Measurements from ENCODE around the gene ABCA3. TPM values are rescaled to one million over a fixed set of nuclear protein-coding genes. Genes with fewer than 3 reads are reported as not detected.

Gene ABCA3
- total RNA-seq, 1 donor from 2014 or later: 3.1 TPM

DNA sequence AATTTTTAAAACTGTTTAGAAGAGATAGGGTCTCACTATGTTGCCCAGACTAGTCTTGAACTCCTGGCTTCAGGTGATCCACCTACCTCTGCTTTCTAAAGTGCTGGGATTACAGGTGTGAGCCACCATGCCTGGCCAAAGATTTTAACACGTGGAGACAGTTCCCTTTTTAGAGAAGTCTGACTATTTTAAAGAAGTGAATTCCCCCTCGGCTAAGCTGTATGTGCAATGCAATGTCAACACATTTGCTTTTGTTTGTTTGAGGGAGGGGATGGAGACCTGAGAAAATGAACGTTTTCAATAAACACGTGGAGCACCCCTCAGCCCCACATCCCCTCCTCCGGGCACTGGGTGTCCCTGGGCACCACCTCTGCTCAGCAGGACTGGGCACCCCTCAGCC is 58.3 kb downstream of the ABCA3 start:
- Mint-ChIP-seq H3K4me1 (no peaks in the 10 kb centered on the region), H3K27ac (no peak overlapping the region), H3K9me3 (no peaks in the 10 kb centered on the region), H3K4me3 (no peak overlapping the region), H3K36me3 (ENCODE audit: low read depth) (no peaks in the 10 kb centered on the region), H3K27me3 (no peaks in the 10 kb centered on the region)
- DNase-seq: no peak
- CTCF ChIA-PET: no interaction called here
- POLR2A ChIA-PET: no interaction called here
- intact Hi-C loops (cut with micrococcal nuclease): no loop called here
- ATAC-seq (ENCODE audit: low read depth): no peak
- TF ChIP-seq, protein P1, sequence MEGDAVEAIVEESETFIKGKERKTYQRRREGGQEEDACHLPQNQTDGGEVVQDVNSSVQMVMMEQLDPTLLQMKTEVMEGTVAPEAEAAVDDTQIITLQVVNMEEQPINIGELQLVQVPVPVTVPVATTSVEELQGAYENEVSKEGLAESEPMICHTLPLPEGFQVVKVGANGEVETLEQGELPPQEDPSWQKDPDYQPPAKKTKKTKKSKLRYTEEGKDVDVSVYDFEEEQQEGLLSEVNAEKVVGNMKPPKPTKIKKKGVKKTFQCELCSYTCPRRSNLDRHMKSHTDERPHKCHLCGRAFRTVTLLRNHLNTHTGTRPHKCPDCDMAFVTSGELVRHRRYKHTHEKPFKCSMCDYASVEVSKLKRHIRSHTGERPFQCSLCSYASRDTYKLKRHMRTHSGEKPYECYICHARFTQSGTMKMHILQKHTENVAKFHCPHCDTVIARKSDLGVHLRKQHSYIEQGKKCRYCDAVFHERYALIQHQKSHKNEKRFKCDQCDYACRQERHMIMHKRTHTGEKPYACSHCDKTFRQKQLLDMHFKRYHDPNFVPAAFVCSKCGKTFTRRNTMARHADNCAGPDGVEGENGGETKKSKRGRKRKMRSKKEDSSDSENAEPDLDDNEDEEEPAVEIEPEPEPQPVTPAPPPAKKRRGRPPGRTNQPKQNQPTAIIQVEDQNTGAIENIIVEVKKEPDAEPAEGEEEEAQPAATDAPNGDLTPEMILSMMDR (IDR thresholded peaks at IDR 0.05): no peak

DNA sequence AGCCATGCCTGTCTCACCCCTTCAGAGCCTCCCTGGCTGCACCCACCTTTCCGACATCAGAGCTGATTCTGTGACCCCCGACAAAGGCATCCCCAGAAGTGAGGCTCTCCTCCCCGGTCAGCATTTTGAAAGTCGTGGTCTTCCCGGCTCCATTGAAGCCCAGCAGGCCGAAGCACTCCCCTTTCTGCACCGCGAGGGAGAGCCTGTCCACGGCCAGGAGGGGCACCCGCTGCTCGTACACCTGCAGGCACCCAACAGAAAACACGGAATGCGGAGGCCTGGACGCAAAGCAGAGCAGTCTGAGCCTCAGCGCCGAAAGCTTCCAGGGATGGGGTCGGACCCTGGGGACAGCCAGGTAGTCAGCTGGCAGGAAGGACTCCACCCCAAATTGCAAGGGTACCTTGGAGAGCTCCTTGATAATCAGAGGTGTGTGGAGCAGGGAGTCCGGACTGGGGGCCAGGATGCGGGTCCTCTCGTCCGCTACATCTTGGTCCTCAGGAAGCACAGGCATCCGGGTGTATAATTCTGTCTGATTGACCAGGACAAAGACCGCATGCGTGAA is 59.5 kb downstream of the ABCA3 start:
- Mint-ChIP-seq H3K27me3 (no peaks in the 10 kb centered on the region), H3K36me3 (ENCODE audit: low read depth) (no peaks in the 10 kb centered on the region), H3K27ac (peak overlapping the region; percentile 61), H3K9me3 (no peaks in the 10 kb centered on the region), H3K4me1 (no peaks in the 10 kb centered on the region), H3K4me3 (no peak overlapping the region)
- POLR2A ChIA-PET: no interaction called here
- CTCF ChIA-PET: no interaction called here
- DNase-seq (no peak), ATAC-seq (ENCODE audit: low read depth) (no peak)
- TF ChIP-seq, protein P1 (IDR thresholded peaks at IDR 0.05): no peak
- intact Hi-C loops (cut with micrococcal nuclease): no loop called here

DNA sequence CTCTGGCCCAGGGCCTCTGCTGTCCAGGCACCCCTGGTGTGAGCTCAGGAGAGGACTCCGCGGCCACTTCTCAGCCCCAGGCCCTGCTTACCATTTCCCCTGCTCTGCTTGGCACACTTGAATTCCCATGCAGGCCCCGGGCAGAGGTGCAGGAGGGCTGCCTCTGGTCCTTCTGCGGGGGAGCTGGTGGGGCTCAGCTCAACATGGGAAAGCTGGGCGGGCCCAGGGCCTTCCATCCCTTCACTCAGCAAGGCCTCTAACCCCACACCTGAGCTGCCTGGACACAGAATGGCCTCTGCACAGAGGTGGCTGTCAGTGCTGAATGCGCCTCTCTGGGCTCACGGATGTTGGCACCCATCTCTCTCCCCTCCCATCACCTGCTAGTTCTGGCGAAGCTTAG is 60.1 kb downstream of the ABCA3 start:
- Mint-ChIP-seq H3K36me3 (ENCODE audit: low read depth) (no peaks in the 10 kb centered on the region), H3K9me3 (no peaks in the 10 kb centered on the region), H3K27me3 (no peaks in the 10 kb centered on the region), H3K27ac (no peak overlapping the region), H3K4me3 (no peak overlapping the region), H3K4me1 (no peaks in the 10 kb centered on the region)
- ATAC-seq (ENCODE audit: low read depth) (no peak), DNase-seq (no peak)
- intact Hi-C loops (cut with micrococcal nuclease): no loop called here
- ChIA-PET CTCF (no interaction called here), POLR2A (no interaction called here)
- TF ChIP-seq, protein P1 (IDR thresholded peaks at IDR 0.05): no peak

DNA sequence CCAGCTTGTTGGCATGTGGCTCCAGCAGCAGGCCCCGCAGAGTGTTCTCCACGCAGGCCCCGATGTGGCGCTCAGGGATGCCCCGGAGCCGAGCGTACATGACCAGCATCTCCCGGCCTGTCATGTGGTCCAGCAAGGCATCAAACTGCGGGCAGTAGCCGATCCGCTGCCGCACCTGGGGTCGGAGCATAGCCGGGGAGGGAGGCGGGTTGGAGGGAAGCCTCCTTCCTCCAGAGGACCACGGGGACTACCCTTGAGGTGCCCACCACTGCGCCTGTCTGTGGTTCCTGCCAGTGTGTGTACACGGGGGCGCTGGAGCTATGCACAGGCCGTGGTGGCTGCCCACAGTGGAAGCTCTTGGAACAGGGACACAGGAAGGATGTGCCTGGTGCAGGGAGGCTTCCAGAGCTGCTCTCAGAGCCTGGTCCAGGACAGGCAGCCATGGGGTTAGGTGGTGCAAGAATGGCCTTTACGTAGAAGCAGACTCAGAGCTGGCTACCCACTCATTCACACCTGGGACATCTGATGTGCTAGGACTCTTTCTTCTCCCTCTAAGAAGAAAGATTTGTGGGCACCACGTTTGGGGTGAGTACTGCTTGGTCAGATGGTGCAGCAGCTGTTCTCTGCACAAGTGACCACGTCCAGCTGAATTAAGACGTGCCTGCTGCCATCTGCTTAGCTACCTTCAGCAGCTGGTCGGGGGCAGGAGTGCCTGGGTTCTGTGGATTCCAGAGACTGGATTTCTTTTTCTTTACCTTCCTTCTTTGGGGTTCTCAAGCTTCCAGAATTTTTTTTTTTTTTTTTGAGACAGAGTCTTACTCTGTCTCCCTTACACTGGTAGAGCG is 61.4 kb downstream of the ABCA3 start:
- TF ChIP-seq, protein P1 (IDR thresholded peaks at IDR 0.05): no peak
- ATAC-seq (ENCODE audit: low read depth): no peak
- Mint-ChIP-seq H3K9me3 (no peaks in the 10 kb centered on the region), H3K27ac (no peak overlapping the region), H3K4me3 (no peak overlapping the region), H3K36me3 (ENCODE audit: low read depth) (no peaks in the 10 kb centered on the region), H3K4me1 (no peaks in the 10 kb centered on the region), H3K27me3 (no peaks in the 10 kb centered on the region)
- CTCF ChIA-PET: no interaction called here
- POLR2A ChIA-PET: interaction anchor here (0.6 kb wide), 1 partner anchor 53 kb away, joined by 3 read pairs; no protein-coding TSS in a partner anchor
- intact Hi-C loops (cut with micrococcal nuclease): no loop called here
- DNase-seq: no peak

DNA sequence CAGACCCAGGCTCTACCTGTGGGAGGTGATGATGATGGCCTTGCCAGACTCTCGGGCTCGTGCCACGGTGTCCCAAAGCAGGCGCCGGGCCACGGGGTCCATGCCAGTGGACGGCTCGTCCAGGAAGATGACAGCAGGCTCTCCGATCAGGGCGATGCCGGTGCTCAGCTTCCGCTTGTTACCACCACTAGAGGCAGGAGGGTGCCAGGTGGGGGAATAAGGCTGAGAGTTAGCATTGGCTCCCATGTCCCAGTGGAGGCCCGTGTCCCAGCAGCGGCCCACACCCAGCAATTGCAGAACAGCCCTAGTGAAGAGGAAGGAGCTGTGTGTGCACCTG is 62.3 kb downstream of the ABCA3 start:
- ChIA-PET CTCF (no interaction called here), POLR2A (no interaction called here)
- Mint-ChIP-seq H3K4me3 (no peak overlapping the region), H3K27ac (no peak overlapping the region), H3K27me3 (no peaks in the 10 kb centered on the region), H3K36me3 (ENCODE audit: low read depth) (peaks cover 2% of the 10 kb centered on the region), H3K4me1 (no peaks in the 10 kb centered on the region), H3K9me3 (no peaks in the 10 kb centered on the region)
- no peak for DNase-seq
- TF ChIP-seq, protein P1 (IDR thresholded peaks at IDR 0.05): no peak
- intact Hi-C loops (cut with micrococcal nuclease): no loop called here
- ATAC-seq (ENCODE audit: low read depth): no peak

Measured in activated B cell treated with CpG ODN at 0.5 μM for 24 hours (primary cell).